ENCODE measurements around the gene SYNPO2.
"Not testable (repeated sequence)": the region's sequence is repeated elsewhere in the genome, so short reads cannot be mapped to it uniquely, and the experiment has no call there.

The SYNPO2 gene

DNA sequence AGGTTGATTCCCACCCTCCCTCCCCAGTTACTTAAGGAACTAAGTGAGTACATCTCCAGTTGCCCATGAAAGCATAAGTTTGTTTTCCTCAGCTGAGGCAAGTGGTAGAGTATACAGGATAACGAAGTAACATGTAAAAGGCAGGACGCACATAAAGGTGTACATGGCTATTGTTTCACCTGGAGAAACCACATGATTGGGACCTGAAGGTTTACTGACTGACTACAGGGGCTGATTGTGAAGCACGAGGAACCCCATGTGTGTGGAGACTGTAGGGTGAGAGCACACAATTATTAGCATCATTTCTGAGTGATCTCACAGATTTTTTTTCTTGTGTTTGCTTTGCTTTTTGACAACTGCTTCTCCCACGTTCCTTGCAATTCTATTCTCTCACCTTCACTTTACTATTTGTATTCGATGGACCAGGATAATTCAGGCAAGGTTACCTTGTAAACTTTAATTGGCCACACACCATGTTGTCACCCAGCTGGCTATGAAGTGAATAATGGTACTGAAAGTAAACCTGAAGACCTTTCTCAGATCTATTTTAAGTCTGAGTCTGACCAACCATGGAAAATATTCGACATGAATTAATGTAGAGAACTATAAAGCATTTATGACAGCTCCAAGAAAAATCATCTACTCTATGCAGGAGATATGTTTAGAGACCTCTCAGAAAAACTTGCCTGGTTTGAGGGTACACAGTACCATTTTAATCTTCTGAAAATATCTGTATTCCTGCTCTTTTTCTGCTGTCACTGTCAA, 144.4 kb downstream of the SYNPO2 start:
- no peak for DNase-seq (ENCODE audit: low read depth in 2 of 2)

DNA sequence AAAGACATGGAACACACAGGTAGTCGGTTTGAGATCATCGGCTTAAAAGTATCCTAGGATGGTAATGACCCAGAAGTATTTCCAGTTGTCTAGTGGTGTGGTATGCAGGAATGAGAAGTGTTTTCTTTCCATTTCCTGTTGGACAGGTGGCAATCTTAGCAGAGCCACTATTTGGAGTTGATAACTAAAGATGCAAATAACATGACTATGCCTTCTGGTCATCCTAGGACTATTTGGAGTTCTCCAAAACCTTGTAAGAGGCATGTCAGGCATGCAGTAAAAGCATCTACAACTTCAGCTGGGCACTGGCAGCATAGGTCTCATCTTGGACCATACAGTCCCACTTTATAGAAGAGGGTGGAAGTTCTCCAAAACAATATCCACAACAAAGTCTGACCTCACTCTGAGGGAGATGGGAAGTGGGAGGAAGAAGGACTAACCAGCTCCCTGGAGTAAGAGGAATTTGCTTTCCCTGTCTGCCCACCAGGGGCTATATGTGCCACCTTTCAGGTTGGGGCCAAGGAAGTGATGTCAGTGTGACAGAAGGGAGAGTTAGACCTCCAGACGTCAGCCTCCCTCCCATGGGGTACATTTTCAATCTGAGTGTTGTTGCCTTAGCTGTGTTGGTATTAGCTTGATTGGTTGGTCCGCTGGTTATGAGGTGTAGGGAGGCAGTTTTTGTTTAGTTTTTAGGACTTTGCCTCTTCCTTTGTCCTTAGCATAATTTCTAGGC, 145.8 kb downstream of the SYNPO2 start:
- DNase-seq (ENCODE audit: low read depth in 2 of 2): no peak

DNA sequence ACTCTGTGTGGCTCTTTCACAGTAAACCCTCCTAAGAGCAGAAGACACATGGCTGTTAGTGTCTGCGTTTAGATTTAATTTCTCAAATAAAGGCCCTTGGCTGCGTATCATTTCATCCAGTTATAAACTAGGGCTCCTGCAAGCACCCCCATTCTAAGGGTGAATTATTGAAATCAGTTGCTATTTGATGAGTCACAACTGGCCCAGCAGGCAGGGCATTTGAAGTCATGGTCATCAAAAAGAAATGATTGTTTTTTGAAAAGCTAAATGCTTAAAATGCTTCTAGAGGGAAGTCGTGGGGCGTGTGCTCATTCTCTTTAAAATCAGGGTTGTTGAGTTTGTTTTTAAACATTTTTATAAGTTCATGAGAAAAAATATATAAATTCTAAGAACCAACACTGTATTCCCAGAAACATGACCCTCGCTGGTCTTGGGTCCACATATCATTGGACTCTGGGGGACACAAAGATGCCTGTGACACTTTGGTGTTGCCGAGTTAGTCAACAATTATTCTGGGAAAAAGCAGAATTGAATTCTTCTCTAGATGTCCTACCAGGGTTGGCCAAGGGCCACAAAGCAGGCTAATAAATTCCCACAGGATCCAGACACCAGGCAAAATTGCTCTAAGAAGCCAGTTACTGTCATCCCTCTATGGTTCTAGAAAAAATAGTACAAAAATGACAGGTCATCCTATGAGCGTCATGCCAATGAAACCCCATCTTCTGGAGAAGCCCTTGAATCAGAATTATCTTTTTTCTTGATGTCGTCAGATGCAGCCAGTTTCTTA, 147.5 kb downstream of the SYNPO2 start:
- no peak for DNase-seq (ENCODE audit: low read depth in 2 of 2)

DNA sequence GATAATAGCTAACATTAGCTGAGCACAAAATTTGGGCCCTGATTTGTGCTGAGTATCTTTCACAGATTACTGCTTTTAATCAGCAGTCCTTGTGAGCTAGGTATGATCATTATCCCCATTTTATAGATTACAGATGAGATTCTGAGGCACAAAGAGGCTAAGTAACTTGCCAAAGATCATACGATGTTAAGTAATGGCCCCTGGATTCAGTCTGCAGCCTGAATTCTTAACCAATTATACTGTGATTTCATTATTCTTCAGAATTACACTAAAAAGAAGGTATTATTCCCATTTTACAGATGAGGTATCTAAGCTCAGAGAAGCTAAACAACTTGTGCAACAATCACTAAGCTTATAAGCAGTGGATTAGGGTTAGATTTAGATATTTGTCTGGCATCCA, 149.1 kb downstream of the SYNPO2 start:
- no peak for DNase-seq (ENCODE audit: low read depth in 2 of 2)

DNA sequence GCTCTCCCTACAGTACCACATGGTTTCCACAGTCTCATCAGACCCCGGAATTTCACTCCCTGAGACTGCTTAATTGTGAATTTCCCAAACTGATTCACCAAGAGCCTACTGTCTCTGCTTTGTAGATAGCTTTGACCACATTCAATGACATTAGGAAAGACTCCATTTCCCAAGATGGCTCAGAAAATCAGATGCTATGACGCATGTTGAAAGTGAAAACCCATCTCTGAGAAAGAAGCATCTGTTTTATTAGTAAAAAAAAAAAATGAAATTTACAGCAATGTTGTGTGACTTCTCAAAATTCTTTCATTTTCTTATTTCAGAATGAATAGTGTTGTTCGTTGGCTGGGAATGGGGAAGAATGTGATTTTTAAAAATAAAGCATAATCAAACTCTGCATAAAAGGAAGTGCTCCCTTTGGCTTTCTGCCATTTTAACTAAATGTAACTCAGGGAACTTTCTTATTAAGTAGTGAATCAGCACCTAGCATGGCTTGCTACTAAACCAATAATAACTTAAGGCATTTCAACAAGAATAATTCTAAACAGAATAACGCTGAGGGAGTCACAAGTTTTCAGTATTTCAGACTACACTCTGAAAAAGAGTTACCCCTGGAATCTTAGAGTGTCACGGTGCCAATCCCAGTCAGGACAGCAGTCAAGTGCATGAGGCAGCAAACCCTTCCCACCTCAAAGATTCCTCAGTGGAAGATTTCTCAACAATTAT, 149.6 kb downstream of the SYNPO2 start:
- no peak for DNase-seq (ENCODE audit: low read depth in 2 of 2)

DNA sequence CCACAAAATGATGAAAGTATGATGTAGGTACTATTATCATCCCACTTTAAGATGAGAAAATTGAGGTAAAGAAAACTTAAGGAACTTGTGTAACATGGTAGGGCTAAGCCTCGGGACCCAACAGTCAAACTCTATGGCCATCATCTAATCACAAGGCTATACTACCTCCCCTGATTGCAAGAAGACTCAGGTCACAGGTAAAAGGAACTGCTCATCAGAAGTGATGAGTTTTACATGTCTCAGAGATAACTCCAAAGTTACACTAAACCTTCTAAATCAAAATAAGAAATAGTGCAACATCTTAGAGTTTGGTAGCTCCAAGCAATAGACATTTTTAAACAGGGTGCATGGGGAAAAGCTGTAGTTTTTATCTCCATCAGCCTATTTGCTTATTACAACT, 150.5 kb downstream of the SYNPO2 start:
- DNase-seq (ENCODE audit: low read depth in 2 of 2): no peak

DNA sequence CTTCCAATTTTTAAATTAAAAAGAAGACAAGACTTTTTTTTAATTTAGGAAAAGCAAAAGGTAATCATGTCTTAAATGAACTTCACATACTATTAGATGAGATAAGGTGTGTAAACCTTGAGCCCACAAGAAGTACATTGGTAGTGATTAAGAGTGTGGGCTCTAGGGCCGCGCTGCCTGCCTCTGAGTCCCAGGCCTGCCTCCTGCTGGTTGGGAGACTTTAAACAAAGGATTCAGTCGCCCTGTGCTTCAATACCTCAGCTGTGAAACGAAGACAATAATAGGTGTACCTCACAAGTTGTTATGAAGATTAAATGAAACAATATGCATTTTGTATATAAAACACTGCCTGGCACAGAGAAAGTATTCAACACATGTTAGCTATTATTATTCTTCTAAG, 151.1 kb downstream of the SYNPO2 start:
- DNase-seq (ENCODE audit: low read depth in 2 of 2): no peak

DNA sequence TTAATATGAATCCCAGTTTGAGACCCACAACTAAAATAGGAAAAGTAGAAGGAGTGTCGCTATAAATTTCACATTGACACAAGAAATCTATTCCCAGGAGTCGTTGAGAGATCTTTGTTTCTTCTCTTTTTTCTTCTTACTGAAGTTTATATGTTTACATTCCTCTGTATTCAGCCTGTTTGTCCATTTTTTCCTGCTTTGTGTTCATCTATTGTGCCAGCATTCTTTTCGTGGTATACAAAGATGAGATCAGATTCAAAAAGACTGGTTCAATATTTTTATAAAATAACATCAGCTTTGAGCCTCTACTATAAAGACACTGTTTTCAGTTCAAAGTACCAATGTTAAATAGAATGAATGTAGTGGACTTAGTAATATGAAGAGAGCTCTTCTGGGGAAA, 151.6 kb downstream of the SYNPO2 start:
- no peak for DNase-seq (ENCODE audit: low read depth in 2 of 2)

DNA sequence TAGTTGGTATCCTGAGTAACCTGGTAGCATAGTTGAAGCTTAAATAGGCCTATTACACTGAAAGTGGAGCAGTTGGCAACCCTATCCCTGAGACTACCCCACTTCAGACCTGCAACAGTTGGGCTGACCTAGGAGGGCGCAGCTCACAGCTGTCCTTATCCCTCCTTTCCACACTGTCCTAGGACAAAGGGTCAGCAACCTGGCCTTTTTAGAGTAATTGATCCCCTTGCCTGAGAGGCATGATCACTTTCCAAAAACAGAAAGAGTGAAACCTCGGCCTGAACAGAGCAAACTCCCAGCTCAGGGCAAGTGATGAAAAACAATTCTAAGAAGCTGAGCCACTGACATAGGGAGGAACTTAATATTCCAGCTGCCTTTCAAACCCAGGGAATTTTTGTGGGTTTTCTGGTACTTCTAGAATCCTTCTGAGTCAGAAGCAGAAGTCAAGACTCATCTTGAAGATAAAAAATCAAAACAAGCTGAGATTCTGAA, 152.1 kb downstream of the SYNPO2 start:
- DNase-seq (ENCODE audit: low read depth in 2 of 2): no peak

DNA sequence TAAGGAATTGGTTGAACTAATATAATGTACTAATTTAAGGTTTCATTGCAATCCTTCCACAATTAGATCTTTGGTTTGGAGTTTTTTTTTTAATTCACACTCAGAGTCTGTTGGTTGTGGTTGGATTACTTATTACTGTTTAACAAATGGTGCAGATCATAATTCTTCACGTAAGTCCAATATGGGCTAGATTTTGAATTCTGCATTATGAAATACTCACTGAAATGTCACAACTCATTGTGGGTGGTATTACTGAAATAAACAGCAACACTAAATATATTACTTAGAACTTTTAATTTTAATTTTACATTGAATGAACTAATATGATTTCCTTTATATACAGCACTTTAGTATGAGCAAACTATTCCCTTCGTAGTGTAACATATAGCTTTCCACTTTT, 152.7 kb downstream of the SYNPO2 start:
- no peak for DNase-seq (ENCODE audit: low read depth in 2 of 2)

DNA sequence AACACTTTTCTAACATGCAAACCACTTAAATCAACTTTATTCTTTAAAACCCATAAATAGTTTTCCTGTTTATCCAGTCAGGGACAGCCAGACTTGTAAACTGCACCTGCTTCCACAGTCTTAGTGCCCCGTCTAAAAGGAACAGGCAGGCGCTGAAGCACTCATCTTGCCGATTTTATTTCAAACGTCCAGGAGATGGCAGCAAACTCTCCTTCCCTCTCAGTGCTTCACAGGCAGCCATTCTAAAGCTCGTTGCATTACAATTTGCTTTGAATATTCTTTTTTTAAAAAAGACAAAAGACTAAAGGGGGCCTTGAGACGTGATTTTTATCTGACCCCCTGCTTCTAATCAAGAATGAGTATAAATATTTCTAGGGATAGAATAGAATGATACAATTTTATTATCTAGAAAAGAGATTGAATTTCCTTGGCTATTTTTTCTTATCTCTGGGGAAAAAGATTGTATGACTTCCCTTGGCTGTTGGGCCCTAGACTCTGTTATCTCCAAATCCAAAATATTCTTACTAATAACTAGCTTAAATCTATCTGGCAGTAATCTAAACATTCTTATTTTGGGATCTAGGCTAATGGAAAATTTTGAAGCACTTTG, 153.4 kb downstream of the SYNPO2 start:
- peak in 1 of 2 donors; percentile 21 for DNase-seq (ENCODE audit: low read depth in 2 of 2)

DNA sequence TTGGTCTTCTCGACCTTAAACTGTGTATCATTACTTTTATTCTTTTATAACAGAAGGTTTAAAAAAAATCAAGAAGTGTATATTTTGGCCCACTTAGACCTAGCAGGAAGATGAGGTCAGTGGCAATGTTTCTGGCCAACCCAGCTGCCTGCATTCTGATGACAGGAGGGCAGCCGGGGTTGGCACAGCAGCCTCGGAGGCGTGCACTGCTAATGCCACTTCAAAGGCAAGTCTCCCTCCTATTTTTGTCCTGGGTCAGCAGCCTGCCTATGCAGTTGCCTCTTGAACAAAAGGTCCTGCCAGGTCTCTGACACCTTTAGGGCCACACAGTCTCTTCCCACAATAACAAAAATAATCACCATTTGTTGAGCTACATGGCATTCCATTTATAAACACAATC, 157.6 kb downstream of the SYNPO2 start:
- DNase-seq (ENCODE audit: low read depth in 2 of 2): no peak

DNA sequence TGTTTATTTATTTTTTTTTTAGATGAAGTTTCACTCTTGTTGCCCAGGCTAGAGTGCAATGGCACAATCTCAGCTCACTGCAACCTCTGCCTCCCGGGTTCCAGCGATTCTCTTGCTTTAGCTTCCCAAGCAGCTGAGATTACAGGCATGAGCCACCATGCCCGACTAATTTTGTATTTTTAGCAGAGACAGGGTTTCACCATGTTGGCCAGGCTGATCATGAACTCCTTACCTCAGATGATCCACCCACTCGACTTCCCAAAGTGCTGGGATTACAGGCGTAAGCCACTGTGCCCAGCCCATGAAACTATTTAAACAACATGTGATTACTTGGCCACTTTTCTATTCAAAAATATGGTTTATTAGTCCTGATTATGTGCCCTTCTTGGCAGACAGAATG, 158.4 kb downstream of the SYNPO2 start:
- DNase-seq (ENCODE audit: low read depth in 2 of 2): not testable (repeated sequence)

DNA sequence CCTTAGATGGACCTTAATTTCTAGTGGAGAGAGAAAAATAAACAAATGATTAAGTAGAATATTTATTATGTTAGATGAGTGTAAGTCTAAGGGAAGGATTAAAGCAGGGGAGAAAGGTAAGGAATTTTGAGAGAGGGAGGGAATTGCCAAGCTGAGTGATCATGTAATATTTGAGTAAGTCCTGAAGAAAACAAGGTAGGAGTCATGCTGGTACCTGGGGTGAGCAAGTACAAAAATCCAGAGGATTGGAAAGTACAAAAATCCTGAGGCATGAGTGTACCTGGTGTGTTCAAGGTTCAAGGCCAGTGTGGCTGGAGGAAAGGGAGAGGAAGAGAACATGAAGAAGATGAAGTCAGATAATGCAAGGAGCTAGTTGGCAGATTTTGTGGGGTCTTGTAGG, 159.8 kb downstream of the SYNPO2 start:
- no peak for DNase-seq (ENCODE audit: low read depth in 2 of 2)

DNA sequence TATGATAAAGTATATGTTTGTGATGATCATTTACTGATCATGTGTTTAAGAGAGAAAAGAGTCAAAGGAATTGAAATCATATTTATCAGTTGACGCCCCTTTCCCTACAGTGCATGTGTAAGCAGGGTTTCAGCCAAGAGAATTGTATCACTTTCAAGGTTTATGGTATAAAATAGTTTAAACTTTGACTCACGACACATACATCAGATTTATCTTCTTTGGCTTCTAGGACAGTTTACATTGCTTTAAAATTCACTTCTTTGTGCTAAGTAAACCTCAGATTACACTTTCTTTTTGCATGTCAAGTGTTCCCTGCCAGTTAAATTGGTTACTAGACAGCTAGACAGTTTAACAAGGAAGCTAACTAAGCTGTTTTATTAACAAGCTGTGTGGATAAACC, 160.7 kb downstream of the SYNPO2 start:
- no peak for DNase-seq (ENCODE audit: low read depth in 2 of 2)

DNA sequence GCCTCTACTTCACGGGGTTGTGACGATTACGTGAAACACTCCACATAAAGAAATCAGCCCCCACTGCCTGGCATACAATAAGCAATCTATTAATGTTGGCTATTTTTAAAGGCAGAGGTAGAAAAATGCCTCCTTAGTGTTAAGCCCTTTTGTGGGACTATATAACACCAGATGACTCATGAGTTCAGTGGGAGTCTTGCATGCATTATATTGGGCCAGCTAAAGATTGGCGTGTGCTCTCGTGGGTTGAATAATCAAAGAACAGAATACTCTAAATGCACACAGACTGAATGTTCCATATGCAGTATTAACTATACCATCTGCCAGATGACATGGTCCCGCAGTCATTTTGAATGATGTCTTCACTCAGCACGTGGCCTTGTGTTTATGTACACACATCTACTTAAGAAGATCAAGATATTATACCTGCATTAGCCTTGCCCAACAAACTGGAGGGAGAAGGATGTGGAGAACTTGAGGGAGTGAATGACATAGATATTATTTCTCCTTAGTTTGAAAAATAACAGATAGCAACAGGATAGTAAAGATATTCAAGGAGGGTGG, 162.0 kb downstream of the SYNPO2 start:
- DNase-seq (ENCODE audit: low read depth in 2 of 2): no peak

DNA sequence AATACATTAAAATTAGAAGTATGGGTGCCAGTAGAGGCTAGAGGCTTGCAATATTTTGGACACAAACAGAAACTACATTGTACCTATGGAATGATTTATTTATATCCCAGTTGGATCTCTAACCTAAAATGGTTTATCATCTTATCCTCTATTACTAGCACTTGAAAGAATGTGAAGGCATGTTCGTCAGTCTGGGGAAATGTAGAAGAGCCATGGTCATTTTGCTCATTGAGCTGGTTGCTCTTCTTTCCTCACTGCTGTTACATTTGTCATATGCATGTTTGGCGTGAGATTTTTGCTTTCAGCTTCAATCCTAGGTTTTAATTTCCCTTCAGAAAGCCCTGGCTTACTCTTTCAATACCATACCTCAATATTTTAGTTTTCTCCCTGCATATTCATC, 164.6 kb downstream of the SYNPO2 start:
- no peak for DNase-seq (ENCODE audit: low read depth in 2 of 2)

DNA sequence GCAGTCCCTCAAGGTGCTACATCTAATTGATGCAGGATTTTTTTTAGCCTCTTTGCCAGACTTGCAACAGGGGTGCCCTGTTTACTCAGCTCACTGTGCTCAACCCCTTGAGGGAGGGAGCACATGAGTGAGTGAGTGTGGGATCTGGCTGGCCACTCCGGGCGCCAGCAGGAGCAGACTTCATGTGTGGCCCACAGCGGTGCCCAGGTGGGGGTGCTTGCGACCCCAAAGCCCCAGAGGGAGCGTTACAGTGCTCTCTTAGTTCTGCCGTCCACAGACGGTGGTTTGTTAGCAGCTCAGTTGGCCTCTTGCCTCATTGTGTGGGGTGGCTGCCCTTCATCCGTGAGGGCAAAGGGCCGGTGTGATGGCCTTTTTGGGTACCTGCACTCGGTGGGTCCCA, 165.3 kb downstream of the SYNPO2 start:
- DNase-seq (ENCODE audit: low read depth in 2 of 2): no peak

DNA sequence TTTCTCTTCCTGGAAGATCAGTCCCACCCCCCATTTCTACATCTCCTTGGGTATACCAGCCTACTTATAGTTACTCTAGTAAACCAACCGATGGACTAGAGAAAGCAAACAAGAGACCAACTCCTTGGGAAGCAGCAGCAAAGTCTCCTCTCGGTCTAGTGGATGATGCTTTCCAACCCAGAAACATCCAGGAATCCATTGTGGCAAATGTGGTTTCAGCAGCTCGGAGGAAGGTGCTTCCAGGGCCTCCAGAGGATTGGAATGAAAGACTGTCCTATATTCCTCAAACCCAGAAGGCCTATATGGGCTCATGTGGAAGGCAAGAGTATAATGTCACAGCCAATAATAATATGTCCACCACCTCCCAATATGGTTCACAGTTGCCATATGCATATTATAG, 168.8 kb downstream of the SYNPO2 start:
- no peak for DNase-seq (ENCODE audit: low read depth in 2 of 2)

DNA sequence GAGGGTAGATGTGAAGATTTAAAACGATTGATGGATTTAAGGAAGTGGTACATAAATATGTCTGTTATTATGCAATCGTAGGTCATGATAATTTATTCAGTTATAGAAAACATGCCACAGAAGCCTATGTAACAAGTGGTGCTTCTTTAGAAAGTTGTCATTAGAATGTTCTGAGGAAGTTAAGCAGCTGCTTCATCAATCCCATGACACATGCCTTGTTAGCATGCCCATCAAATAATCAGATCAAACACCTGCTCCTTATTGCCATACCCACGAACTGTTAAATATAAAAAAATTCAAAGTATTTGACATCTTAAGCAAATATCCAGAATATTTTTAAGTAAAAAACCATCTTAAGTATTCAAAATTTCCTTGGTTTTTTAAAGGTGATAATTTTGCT, 170.6 kb downstream of the SYNPO2 start:
- DNase-seq (ENCODE audit: low read depth in 2 of 2): no peak

DNA sequence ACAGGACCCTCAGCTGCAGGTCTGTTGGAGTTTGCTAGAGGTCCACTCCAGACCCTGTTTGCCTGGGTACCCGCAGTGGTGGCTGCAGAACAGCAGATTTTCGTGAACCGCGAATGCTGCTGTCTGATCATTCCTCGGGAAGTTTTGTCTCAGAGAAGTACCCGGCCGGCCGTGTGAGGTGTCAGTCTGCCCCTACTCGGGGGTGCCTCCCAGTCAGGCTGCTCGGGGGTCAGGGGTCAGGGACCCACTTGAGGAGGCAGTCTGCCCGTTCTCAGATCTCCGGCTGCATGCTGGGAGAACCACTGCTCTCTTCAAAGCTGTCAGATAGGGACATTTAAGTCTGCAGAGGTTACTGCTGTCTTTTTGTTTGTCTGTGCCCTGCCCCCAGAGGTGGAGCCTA, 178.5 kb downstream of the SYNPO2 start:
- DNase-seq (ENCODE audit: low read depth in 2 of 2): not testable (repeated sequence)

Measured in stimulated activated CD8-positive, alpha-beta memory T cell treated with anti-CD3 and anti-CD28 coated beads, Interleukin-15, amount 100 ng/mL, for 4 hours (primary cell).